ENCODE data around the gene ZC3H11A.
"Not testable (repeated sequence)": the region's sequence is repeated elsewhere in the genome, so short reads cannot be mapped to it uniquely, and the experiment has no call there.

The ZC3H11A gene

GRCh38 chr1:203795441-203796235 lies at the start of gene ZC3H11A, which contains the start of gene ZBED6:
TSS of gene ZC3H11A (plus strand) at chr1:203795623. CDS start at chr1:203817071, 21,448 bp downstream.
TSS of gene ZBED6 (plus strand) at chr1:203795623. CDS start at chr1:203797523, 1,900 bp downstream.
- H3K4me3 ChIP-seq (IDR thresholded peaks at IDR 0.05; ENCODE audit: insufficient read depth, low read depth, low read length), result peak within 1 kb of the TSS; percentile 92
- H2AFZ ChIP-seq (ENCODE audit: low read depth), result peak within 1 kb of the TSS; percentile 84
- TF ChIP-seq CTCF (conservative IDR thresholded peaks at IDR 0.05; ENCODE audit: low read depth, low read length), result no peak
- no peaks in the 10 kb centered on the region for H3K27me3 ChIP-seq (ENCODE audit: insufficient read depth, low read depth)
- peaks cover 34% of the 10 kb centered on the region for H3K4me1 ChIP-seq (ENCODE audit: low read depth, poor library complexity, severe bottlenecking)
- peaks cover 48% of the 10 kb centered on the region for H3K79me2 ChIP-seq (ENCODE audit: insufficient read depth, low read depth)
- peaks cover 11% of the 10 kb centered on the region; the same call in 1 of the 2 replicates for H3K36me3 ChIP-seq (ENCODE audit: insufficient read depth)
- peak within 1 kb of the TSS; percentile 84 for H3K9ac ChIP-seq
- peak within 1 kb of the TSS; percentile 80 for H3K4me2 ChIP-seq
- H4K20me1 ChIP-seq (ENCODE audit: insufficient read depth), result peaks cover 7% of the 10 kb centered on the region; the same call in 1 of the 2 replicates
- H3K27ac ChIP-seq, result peak within 1 kb of the TSS; percentile 80

GRCh38 chr1:203746281-203746680 lies 49.1 kb upstream of the ZC3H11A start:
- Histone ChIP-seq H3K36me3 (ENCODE audit: insufficient read depth) (no peaks in the 10 kb centered on the region), H3K4me2 (no peak overlapping the region), H3K79me2 (ENCODE audit: insufficient read depth, low read depth) (no peaks in the 10 kb centered on the region), H3K27ac (no peak overlapping the region), H3K27me3 (ENCODE audit: insufficient read depth, low read depth) (no peaks in the 10 kb centered on the region), H3K9ac (no peak overlapping the region), H3K4me3 (IDR thresholded peaks at IDR 0.05; ENCODE audit: insufficient read depth, low read depth, low read length) (no peak overlapping the region), H4K20me1 (ENCODE audit: insufficient read depth) (no peaks in the 10 kb centered on the region), H3K4me1 (ENCODE audit: low read depth, poor library complexity, severe bottlenecking) (peaks cover 3% of the 10 kb centered on the region), H2AFZ (ENCODE audit: low read depth) (no peak overlapping the region)
- TF ChIP-seq CTCF (conservative IDR thresholded peaks at IDR 0.05; ENCODE audit: low read depth, low read length), result no peak

GRCh38 chr1:203751051-203751450 lies 44.4 kb upstream of the ZC3H11A start:
- no peak for TF ChIP-seq CTCF (conservative IDR thresholded peaks at IDR 0.05; ENCODE audit: low read depth, low read length)
- Histone ChIP-seq H3K4me2 (no peak overlapping the region), H3K27me3 (ENCODE audit: insufficient read depth, low read depth) (no peaks in the 10 kb centered on the region), H3K9ac (no peak overlapping the region), H3K4me3 (IDR thresholded peaks at IDR 0.05; ENCODE audit: insufficient read depth, low read depth, low read length) (no peak overlapping the region), H4K20me1 (ENCODE audit: insufficient read depth) (no peaks in the 10 kb centered on the region), H3K79me2 (ENCODE audit: insufficient read depth, low read depth) (no peaks in the 10 kb centered on the region), H3K36me3 (ENCODE audit: insufficient read depth) (no peaks in the 10 kb centered on the region), H3K27ac (no peak overlapping the region), H3K4me1 (ENCODE audit: low read depth, poor library complexity, severe bottlenecking) (no peaks in the 10 kb centered on the region), H2AFZ (ENCODE audit: low read depth) (no peak overlapping the region)

GRCh38 chr1:203751618-203752361 lies 43.6 kb upstream of the ZC3H11A start:
- H3K27me3 ChIP-seq (ENCODE audit: insufficient read depth, low read depth); H3K4me1 ChIP-seq (ENCODE audit: low read depth, poor library complexity, severe bottlenecking); H3K79me2 ChIP-seq (ENCODE audit: insufficient read depth, low read depth); H3K4me3 ChIP-seq (IDR thresholded peaks at IDR 0.05; ENCODE audit: insufficient read depth, low read depth, low read length); H3K9ac ChIP-seq; H4K20me1 ChIP-seq (ENCODE audit: insufficient read depth); H3K27ac ChIP-seq; H3K36me3 ChIP-seq (ENCODE audit: insufficient read depth); H3K4me2 ChIP-seq; H2AFZ ChIP-seq (ENCODE audit: low read depth): not testable (repeated sequence)
